GM18870 (cell line): ENCODE measurements around the gene NOD1.
"Not testable (repeated sequence)": the region's sequence is repeated elsewhere in the genome, so short reads cannot be mapped to it uniquely, and the experiment has no call there.

ENCODE experiments used
- ATAC-seq: cut with Tn5 transposase; IDR thresholded peaks from one replicate; pipeline ENCODE4 v1.9.1; 2021; ENCODE audit warnings: moderate library complexity; ENCODE audit not compliant: unreplicated experiment

Gene NOD1

GRCh38 chr7:30423788-30424505, 54.6 kb downstream of the NOD1 start:
- ATAC-seq, result no peak

- no peak for ATAC-seq
These were observed 55.7 kb downstream of the NOD1 start for GRCh38 chr7:30422922-30423321.

DNA sequence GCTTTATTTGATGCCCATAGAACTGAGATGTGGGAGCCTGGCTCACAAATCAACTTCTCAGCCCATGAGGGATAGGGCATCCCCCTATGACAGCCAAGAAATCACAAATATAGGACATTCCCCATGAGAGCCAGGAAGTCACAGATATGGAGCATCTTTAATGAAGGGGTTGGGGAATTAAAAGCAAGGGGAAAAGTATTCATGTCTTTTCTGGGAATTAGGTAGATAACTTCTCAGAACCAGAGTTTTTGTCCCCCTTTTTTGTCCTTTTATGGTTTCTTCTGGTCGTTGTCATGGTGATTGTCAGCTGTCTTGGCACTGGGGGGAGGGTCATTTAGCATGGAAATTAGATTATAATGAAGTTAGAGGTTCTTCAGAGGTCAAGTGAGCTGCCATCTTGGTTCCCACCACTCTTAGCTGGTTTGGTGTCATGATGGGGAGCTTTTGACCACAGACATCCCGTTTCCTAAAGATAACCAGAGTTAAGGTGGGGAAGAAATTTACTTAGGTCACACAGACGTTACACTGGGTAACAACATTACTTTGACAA, 56.9 kb downstream of the NOD1 start:
- ATAC-seq, result no peak

- no peak for ATAC-seq
These were observed 57.9 kb downstream of the NOD1 start for GRCh38 chr7:30420662-30421061.

DNA sequence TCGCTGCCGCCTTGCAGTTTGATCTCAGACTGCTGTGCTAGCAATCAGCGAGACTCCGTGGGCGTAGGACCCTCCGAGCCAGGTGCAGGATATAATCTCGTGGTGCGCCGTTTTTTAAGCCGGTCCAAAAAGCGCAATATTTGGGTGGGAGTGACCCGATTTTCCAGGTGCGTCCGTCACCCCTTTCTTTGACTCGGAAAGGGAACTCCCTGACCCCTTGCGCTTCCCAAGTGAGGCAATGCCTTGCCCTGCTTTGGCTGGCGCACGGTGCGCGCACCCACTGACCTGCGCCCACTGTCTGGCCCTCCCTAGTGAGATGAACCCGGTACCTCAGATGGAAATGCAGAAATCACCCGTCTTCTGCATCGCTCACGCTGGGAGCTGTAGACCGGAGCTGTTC, 58.5 kb downstream of the NOD1 start:
- ATAC-seq, result not testable (repeated sequence)

GRCh38 chr7:30413864-30414263, 64.7 kb downstream of the NOD1 start:
- no peak for ATAC-seq

DNA sequence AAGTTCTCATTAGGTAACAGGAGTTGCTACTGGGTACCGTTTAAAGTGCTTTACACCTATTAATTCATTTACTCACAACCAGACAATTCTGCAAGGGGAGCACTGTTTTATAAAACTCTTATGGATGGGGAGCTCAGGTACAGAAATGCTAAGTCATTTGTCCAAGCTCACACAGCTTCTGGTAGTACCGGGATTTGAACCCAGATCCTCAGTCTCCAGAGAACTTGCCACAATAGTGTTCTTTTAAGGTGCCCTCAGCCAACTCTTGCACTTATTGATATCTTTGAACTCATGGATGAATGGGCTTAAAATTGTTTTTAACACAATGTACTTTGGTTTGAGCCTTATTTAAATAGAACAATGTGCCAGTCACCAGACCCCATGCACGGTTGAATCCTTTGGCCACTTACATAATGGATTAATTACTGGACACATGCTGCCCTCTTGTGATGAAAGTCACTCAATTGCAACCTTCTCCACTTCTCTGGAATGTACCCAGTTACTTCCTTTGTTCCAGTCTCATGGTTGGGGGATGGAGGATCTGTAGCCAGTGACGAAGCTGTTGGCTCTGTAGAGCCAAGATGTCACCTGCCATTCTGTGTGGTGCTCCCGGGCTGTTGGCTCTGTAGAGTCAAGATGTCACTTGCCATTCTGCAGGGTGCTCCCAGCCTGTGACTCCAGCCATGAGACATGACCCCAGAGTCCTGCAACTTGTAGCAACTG, 65.6 kb downstream of the NOD1 start:
- no peak for ATAC-seq

GRCh38 chr7:30411897-30412296, 66.7 kb downstream of the NOD1 start:
- ATAC-seq, result no peak

DNA sequence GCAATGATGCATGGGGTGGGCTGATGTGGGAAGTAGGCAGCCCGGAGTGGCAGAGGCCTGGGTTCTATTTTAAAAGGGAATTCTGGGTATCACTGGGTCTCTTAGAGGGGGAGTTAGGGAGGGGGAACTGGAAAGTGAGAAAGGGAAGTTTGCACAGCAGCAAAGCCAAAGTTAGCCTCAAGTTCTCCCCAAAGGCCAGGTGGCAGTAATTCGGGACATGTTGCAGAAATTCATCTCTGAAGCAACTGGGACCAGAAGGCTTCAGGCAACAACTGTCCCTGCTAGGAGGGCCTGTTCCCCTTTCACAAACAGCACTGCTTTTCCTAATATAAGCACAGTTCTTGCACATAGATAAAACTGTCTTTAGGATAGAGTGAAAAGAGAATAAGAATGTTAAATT, 67.4 kb downstream of the NOD1 start:
- no peak for ATAC-seq

- no peak for ATAC-seq
These were observed 71.7 kb downstream of the NOD1 start for GRCh38 chr7:30406664-30407425.

DNA sequence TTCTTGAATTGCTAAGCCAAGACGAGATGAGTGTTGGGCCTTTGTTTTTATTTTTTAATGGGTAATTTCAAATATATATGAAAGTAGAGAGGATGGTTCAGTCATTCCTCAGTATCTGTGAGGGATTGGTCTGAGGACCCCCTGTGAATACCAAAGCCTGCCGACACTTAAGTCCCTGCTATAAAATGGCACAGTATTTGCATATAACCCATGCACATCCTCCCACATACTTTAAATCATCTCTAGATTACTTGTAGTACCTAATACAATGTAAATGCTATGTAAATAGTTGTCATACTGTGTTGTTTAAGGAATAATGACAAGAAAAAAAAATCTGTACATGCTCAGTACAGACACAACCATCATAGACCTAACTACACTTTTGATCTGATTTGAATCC, 73.4 kb downstream of the NOD1 start:
- ATAC-seq, result no peak

GRCh38 chr7:30403477-30403876, 75.1 kb downstream of the NOD1 start:
- no peak for ATAC-seq

- no peak for ATAC-seq
These were observed 82.2 kb downstream of the NOD1 start for GRCh38 chr7:30396389-30396788.

DNA sequence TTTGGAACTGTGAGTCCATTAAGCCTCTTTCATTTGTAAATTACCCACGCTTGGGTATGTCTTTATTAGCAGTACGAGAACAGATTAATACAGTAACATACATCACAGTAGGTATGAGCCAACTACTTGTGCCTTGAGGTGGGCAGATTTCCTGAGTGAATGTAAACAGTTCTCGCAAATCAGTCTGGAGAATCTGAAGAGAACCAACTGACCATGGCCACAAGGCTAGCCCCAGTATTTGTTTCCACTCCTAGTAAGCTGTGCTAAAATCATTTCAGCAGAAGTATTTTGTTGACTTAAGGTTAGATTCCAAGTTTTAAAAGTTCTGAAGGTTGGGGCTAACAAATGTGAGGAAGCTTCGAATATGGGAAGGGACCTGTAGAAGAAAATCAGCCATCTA, 82.9 kb downstream of the NOD1 start:
- no peak for ATAC-seq

GRCh38 chr7:30391806-30392205, 86.8 kb downstream of the NOD1 start:
- no peak for ATAC-seq

GRCh38 chr7:30390736-30391636, 87.6 kb downstream of the NOD1 start:
- ATAC-seq, result no peak

DNA sequence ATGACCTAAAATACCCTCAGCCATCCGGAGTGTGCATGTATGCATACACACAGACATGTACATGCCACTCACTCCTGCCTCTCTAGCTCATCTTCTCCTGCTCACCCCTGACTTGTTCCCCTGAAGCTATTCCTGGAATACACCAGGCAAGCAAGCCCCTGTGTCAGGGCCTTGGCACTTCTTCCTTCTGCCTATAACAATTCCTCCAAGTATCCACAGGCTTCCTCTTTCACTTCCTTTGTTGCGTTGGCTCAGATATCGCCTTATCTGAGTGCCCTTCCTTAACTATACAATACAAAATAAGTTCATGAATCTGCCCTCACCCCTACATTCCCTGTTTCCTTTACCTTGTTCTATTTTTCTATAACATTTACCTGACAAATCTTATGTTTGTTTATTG, 88.8 kb downstream of the NOD1 start:
- ATAC-seq, result no peak

- ATAC-seq, result no peak
These were observed 96.0 kb downstream of the NOD1 start for GRCh38 chr7:30382607-30383006.

- not testable (repeated sequence) for ATAC-seq
These were observed 97.8 kb downstream of the NOD1 start for GRCh38 chr7:30380824-30381223.

DNA sequence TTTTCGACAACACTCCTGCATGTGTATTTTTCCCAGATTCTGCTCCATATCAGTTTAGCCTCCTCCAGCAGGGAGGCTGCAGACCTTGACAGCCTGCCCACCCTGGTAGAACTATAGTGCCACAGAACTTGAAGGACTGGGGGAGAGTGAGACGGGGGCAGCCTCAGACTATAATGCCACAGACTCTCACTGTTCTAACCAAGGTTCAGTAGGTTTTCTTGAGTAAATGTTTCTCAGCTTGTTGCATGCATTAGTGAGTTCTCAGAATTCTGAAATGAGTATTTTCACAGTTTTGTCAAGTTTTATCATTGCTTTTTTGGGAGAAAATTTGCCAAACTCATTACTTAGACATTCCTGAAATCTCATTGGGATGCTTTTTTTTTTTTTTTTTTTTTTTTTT, 98.3 kb downstream of the NOD1 start:
- ATAC-seq, result no peak

DNA sequence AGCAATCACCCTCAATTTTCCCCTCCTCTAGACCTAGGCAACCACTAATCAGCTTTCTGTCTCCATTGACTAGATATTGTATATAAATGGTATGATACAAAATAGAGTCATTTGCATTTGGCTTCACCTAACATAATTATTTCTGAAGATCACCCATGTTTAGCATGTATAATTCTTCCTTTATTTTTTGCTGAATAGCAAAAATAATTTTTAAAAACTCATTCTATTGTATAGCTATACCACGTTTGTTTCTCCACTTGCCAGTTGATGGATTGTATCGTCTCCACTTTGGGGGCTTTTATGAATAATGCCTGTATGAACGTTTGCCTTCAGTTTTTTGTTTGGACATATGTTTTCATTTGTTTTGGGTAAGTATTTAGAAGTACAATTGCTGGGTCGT, 98.8 kb downstream of the NOD1 start:
- no peak for ATAC-seq
